ENCODE data around the gene NFIC.
"Not testable (repeated sequence)": the region's sequence is repeated elsewhere in the genome, so short reads cannot be mapped to it uniquely, and the experiment has no call there.

The NFIC gene

GRCh38 chr19:3420909-3421619 is 54.7 kb downstream of the NFIC start:
- no peak for DNase-seq (ENCODE audit: low read depth, low spot score)

GRCh38 chr19:3421656-3422055 is 55.3 kb downstream of the NFIC start:
- DNase-seq (ENCODE audit: low read depth, low spot score) = not testable (repeated sequence)

- DNase-seq (ENCODE audit: low read depth, low spot score) = no peak
These were observed 56.9 kb downstream of the NFIC start for GRCh38 chr19:3423183-3423829.

GRCh38 chr19:3426433-3426832 is 60.0 kb downstream of the NFIC start:
- DNase-seq (ENCODE audit: low read depth, low spot score) = no peak

- DNase-seq (ENCODE audit: low read depth, low spot score) = not testable (repeated sequence)
These were observed 63.9 kb downstream of the NFIC start for GRCh38 chr19:3430366-3430680.

- DNase-seq (ENCODE audit: low read depth, low spot score) = no peak
These were observed 65.5 kb downstream of the NFIC start for GRCh38 chr19:3431760-3432397.

- no peak for DNase-seq (ENCODE audit: low read depth, low spot score)
These were observed 66.9 kb downstream of the NFIC start for GRCh38 chr19:3433313-3433712.

- no peak for DNase-seq (ENCODE audit: low read depth, low spot score)
These were observed 67.6 kb downstream of the NFIC start for GRCh38 chr19:3433805-3434540.

GRCh38 chr19:3434630-3435553 is 68.5 kb downstream of the NFIC start:
- peak; percentile 87 for DNase-seq (ENCODE audit: low read depth, low spot score)

GRCh38 chr19:3440082-3440481 is 73.7 kb downstream of the NFIC start:
- no peak for DNase-seq (ENCODE audit: low read depth, low spot score)

- DNase-seq (ENCODE audit: low read depth, low spot score) = no peak
These were observed 75.0 kb downstream of the NFIC start for GRCh38 chr19:3441089-3441985.

- DNase-seq (ENCODE audit: low read depth, low spot score) = no peak
These were observed 75.6 kb downstream of the NFIC start for GRCh38 chr19:3441986-3442329.

GRCh38 chr19:3442487-3443071 is 76.2 kb downstream of the NFIC start:
- DNase-seq (ENCODE audit: low read depth, low spot score) = no peak

- DNase-seq (ENCODE audit: low read depth, low spot score) = no peak
These were observed 77.7 kb downstream of the NFIC start for GRCh38 chr19:3443840-3444694.

- no peak for DNase-seq (ENCODE audit: low read depth, low spot score)
These were observed 78.4 kb downstream of the NFIC start for GRCh38 chr19:3444695-3445234.

GRCh38 chr19:3446657-3447056 is 80.3 kb downstream of the NFIC start:
- not testable (repeated sequence) for DNase-seq (ENCODE audit: low read depth, low spot score)

GRCh38 chr19:3448616-3449334 is 82.4 kb downstream of the NFIC start:
- DNase-seq (ENCODE audit: low read depth, low spot score) = no peak

GRCh38 chr19:3450796-3451411 is 84.5 kb downstream of the NFIC start:
- DNase-seq (ENCODE audit: low read depth, low spot score) = peak; percentile 86

Data from smooth muscle cell of the brain vasculature (primary cell).